Activated CD4-positive, alpha-beta T cell treated with anti-CD3 and anti-CD28 coated beads for 36 hours (primary cell): ENCODE measurements around the gene PPP1R14B. TPM values are rescaled to one million over a fixed set of nuclear protein-coding genes. Genes with fewer than 3 reads are reported as not detected.

Experiments
- ATAC-seq: fragments of 200-7000 bp; cut with Tn5 transposase; one replicate; pipeline ENCODE4 v1.10.0; 2021; ENCODE audit warnings: mild to moderate bottlenecking, moderate library complexity
- CTCF ChIA-PET: fragments of 350-600 bp; sonication (Branson Sonifier 250); formaldehyde crosslinking; loops from one replicate; lab custom pipeline; 2021; ENCODE audit warnings: antibody characterized with exemption; lab: Charles Lee
- POLR2A ChIA-PET: fragments of 350-600 bp; sonication (Branson Sonifier 250); formaldehyde crosslinking; loops from one replicate; lab custom pipeline; 2021; ENCODE audit warnings: antibody characterized with exemption, inconsistent platforms; lab: Charles Lee
- DNase-seq: peaks from one replicate; pipeline ENCODE4 v3.0.0-alpha.2; 2020
- H3K27ac Mint-ChIP-seq: one replicate; pipeline ENCODE4 v1.8.0; 2021; ENCODE audit warnings: mixed read lengths
- H3K27me3 Mint-ChIP-seq: one replicate; pipeline ENCODE4 v1.8.0; 2021; ENCODE audit warnings: mixed read lengths
- H3K36me3 Mint-ChIP-seq: one replicate; pipeline ENCODE4 v1.8.0; 2021; ENCODE audit warnings: low read depth, mixed read lengths
- H3K4me1 Mint-ChIP-seq: one replicate; pipeline ENCODE4 v1.8.0; 2021; ENCODE audit warnings: mixed read lengths
- H3K4me3 Mint-ChIP-seq: one replicate; pipeline ENCODE4 v1.8.0; 2021; ENCODE audit warnings: mild to moderate bottlenecking, moderate library complexity, mixed read lengths
- H3K9me3 Mint-ChIP-seq: one replicate; pipeline ENCODE4 v1.8.0; 2021; ENCODE audit warnings: low read depth, mixed read lengths
- intact Hi-C, 2 experiments: fragments of 100-400 bp; cut with DNase I in 1 of 2; cut with micrococcal nuclease in 1 of 2; formaldehyde crosslinking; loops; one replicate each; pipeline versions ENCODE4 v1.14.2 to v1.15.1; 2022 to 2024; cut with DNase I, micrococcal nuclease
- total RNA-seq, 2 experiments: library from RNA; stranded (reverse); gene quantifications; one replicate each; pipeline ENCODE4 v1.2.3, GENCODE V29; 2021

The PPP1R14B gene
- total RNA-seq, 2 experiments from 2014 or later, result 261 to 267 TPM

DNA sequence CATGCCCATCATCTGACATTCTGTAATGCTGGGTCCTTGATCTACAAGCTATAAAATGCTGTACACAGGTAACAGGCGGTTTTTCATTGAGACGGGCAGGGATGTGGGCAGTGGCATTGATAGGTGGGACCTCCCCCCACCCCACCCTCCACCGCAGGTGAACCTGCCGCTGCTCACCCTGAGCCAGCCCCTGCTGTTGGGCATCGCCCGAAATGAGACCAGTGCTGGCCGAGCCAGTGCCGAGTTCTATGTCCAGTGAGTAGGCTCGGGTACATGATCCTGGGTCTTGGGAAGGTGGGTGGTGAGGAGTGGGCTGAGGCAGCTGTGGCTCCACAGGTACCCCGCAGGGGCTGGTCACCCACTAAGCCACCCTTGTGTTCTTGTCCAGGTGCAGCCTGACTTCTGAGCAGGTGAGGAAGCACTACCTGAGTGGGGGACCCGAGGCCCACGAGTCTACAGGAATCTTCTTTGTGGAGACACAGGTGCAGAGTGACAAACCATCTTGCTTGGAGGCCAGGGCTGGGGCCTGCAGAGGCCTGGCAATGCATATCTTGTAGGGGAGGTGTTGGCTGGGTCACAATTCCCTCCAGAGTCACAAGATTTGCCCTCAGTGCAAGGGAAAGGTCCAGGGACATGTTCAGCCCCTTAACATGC, 17.5 kb downstream of the PPP1R14B start:
- no peaks in the 10 kb centered on the region for H3K9me3 Mint-ChIP-seq
- peak overlapping the region; percentile 76 for H3K4me3 Mint-ChIP-seq
- no peaks in the 10 kb centered on the region for H3K27me3 Mint-ChIP-seq
- ChIA-PET CTCF (interaction anchor here (0.7 to 1.2 kb wide), 2 partner anchors 23 to 853 kb away, joined by 3 read pairs; no protein-coding TSS in a partner anchor), POLR2A (no interaction called here)
- intact Hi-C loops, result no loop called here
- peaks cover 5% of the 10 kb centered on the region for H3K36me3 Mint-ChIP-seq
- DNase-seq, result no peak
- H3K27ac Mint-ChIP-seq, result peak overlapping the region; percentile 60
- ATAC-seq, result no peak
- H3K4me1 Mint-ChIP-seq, result peaks cover 35% of the 10 kb centered on the region

DNA sequence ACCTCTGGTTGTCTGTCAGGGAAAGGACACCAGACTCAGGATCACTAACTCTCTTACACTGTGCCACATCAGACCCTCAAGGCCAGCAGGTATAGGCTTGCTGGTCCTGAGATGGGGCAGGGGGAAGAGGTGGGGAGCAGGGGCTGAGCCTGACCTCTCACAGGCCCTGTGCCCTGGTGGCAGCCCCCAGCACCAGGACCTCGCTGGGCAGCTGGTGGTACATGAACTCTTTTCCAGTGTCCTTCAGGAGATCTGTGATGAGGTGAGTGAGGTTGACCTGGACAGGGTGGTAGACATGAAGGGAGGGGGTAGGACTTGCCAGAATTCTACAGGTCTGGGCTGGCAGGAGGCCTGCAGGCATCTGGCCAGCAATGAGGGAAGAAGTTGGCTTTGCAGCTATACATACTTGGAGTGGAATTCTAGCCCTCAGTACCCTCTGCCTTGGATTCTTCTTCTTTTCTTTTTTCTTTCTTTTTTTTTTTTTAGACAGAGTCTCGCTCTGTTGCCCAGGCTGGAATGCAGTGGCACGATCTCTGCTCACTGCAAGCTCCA, 19.3 kb downstream of the PPP1R14B start:
- no peaks in the 10 kb centered on the region for H3K9me3 Mint-ChIP-seq
- ChIA-PET POLR2A (interaction anchor here (1.1 kb wide), 2 partner anchors 42 to 76 kb away, joined by 3 read pairs; no protein-coding TSS in a partner anchor), CTCF (interaction anchor here (0.9 to 2.5 kb wide), 2 partner anchors 22 to 74 kb away, joined by 6 to 30 read pairs; partner anchors contain the start of gene FERMT3)
- no peak for ATAC-seq
- DNase-seq, result no peak
- H3K27ac Mint-ChIP-seq, result peak overlapping the region; percentile 82
- peaks cover 10% of the 10 kb centered on the region for H3K36me3 Mint-ChIP-seq
- peak overlapping the region; percentile 87 for H3K4me3 Mint-ChIP-seq
- H3K27me3 Mint-ChIP-seq, result no peaks in the 10 kb centered on the region
- intact Hi-C loops, result loop anchor here (2.0 kb wide), 3 partner anchors 13 to 61 kb away; partner anchors contain the start of genes FKBP2 (in 1 of the 2), MACROD1 (in 1 of the 2) and STIP1 (in 1 of the 2)
- peaks cover 37% of the 10 kb centered on the region for H3K4me1 Mint-ChIP-seq

GRCh38 chr11:64226507-64227051, 20.2 kb downstream of the PPP1R14B start:
- H3K4me3 Mint-ChIP-seq, result peak overlapping the region; percentile 87
- H3K36me3 Mint-ChIP-seq, result peaks cover 10% of the 10 kb centered on the region
- H3K9me3 Mint-ChIP-seq, result no peaks in the 10 kb centered on the region
- no peaks in the 10 kb centered on the region for H3K27me3 Mint-ChIP-seq
- H3K27ac Mint-ChIP-seq, result peak overlapping the region; percentile 82
- intact Hi-C loops, result loop anchor here (1.0 to 2.0 kb wide), 11 partner anchors 14 to 92 kb away; partner anchors contain the start of genes FKBP2 (in 2 of the 2), STIP1 (in 2 of the 2), ESRRA (in 1 of the 2) and GPR137 (in 1 of the 2)
- POLR2A ChIA-PET, result interaction anchor here (0.6 to 4.4 kb wide), 7 partner anchors 15 to 785 kb away, joined by 3 to 28 read pairs (median 5); partner anchors contain the start of genes FERMT3, FKBP2 and PRDX5
- DNase-seq, result peak; percentile 81
- peak; percentile 43 for ATAC-seq
- peaks cover 36% of the 10 kb centered on the region for H3K4me1 Mint-ChIP-seq
- CTCF ChIA-PET, result interaction anchor here (0.6 to 2.5 kb wide), 11 partner anchors 9 to 90 kb away, joined by 3 to 30 read pairs (median 4); partner anchors contain the start of gene FERMT3

DNA sequence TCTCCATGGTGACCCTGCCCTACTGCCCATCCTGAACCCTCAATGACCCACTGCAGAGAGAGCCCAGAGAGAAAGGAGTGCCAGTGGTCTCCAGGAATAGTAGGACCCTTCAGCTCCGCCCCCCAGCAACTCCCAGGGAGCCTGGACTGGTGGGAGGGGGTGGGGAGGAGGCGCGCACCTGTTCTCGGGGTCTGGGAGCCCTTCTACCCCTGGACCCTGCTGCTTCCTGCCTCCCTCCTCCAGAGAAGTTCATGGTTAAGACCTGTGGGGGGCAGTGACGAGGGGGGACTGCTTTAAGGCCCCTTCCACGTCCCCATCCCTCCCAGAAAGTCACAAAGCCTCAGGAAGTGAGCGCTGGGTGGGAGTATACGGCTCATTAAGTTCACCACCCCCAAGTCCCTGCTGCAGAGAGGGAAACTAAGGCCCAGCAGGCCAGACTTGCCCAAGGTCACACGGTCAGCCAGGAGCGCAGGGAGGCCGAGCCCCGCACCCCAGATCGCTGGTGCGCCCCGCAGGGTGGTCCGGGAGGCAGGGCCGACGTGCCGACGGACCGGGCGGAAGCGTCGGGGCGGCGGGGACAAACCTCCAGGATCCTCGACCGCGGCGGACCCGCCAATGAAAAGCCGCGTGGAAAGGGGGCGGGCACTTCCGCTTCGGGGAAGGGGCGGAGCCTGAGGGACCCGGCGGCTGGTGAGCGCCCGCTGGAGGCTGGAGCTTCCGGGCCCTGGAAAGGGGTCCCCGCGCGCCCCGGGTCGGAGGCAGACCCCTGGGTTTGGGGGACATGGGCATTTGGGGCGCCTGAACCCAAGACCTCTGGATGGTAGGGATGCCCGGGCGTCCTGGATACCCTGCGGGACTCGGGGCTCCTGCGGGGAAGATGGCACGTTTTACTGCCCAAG, 20.9 kb downstream of the PPP1R14B start, which contains the start of the genes NUDT22 and TRPT1:
Gene NUDT22 (plus strand): TSS at position 667 of the 899 bp plus-strand sequence. CDS start 379 bp downstream, outside the sequence.
Gene TRPT1 (minus strand): TSS at position 579 of the 899 bp plus-strand sequence. CDS start 326 bp downstream, at position 253.
- Mint-ChIP-seq H3K36me3 (peaks cover 15% of the 10 kb centered on the region), H3K27ac (peak within 1 kb of the TSS; percentile 85), H3K4me3 (peak within 1 kb of the TSS; percentile 87), H3K27me3 (no peaks in the 10 kb centered on the region), H3K9me3 (no peaks in the 10 kb centered on the region), H3K4me1 (peaks cover 32% of the 10 kb centered on the region)
- ATAC-seq (peak; percentile 72), DNase-seq (peak; percentile 96)
- ChIA-PET CTCF (interaction anchor here (0.6 to 2.5 kb wide), 9 partner anchors 8 to 91 kb away, joined by 3 to 30 read pairs (median 4); partner anchors contain the start of gene FERMT3), POLR2A (interaction anchor here (0.6 to 4.4 kb wide), 6 partner anchors 15 to 275 kb away, joined by 3 to 28 read pairs (median 5); partner anchors contain the start of genes FERMT3, FKBP2, PRDX5 and STIP1)
- intact Hi-C loops, result loop anchor here (1.0 to 2.0 kb wide), 11 partner anchors 15 to 92 kb away; partner anchors contain the start of genes FKBP2 (in 2 of the 2), STIP1 (in 2 of the 2), ESRRA (in 1 of the 2) and GPR137 (in 1 of the 2)

DNA sequence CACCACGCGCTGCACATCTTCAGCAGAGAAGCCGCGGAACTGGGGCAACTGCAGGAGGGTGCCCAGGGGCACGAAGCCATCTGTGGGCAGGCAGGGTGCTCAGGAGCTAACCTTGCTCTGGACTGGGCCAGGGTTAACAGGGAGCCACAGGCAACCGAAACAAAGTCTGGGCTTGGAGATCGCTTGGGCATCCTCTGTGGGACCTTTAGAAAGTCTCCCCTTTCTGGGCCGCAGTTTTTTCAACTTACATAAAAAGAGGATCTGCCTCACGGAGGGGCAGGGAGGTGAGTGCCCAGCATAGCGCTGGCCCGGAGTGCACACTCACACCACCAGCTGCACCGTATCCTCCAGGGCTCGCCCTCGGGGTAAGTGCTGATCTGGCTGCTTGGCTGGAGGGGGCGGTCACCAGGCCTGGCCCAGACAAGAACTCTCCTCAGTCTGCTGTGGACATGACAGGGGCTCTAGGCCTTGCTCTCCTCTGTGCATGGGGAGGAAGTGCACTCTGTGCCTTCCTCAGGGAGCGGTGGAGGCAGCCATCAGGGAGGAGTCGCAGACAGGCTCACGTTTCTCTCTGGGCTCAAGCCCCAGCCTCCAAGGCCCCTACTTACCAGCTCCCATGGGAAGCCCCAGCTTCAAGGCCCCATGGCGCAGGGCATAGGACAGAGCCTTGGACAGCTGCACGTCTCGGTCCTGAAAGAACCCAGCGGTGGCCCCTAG, 21.7 kb downstream of the PPP1R14B start:
- peaks cover 15% of the 10 kb centered on the region for H3K36me3 Mint-ChIP-seq
- intact Hi-C loops, result loop anchor here in 1 of 2 experiments (1.0 kb wide), 1 partner anchor 18 kb away; no protein-coding TSS in a partner anchor
- H3K4me3 Mint-ChIP-seq, result peak overlapping the region; percentile 87
- H3K9me3 Mint-ChIP-seq, result no peaks in the 10 kb centered on the region
- CTCF ChIA-PET, result interaction anchor here (1.5 kb wide), 1 partner anchor 17 kb away, joined by 4 read pairs; no protein-coding TSS in a partner anchor
- POLR2A ChIA-PET, result interaction anchor here (0.8 to 4.4 kb wide), 2 partner anchors 18 to 40 kb away, joined by 3 to 28 read pairs; partner anchors contain the start of genes FERMT3 and STIP1
- no peak for DNase-seq
- no peak for ATAC-seq
- H3K27me3 Mint-ChIP-seq, result no peaks in the 10 kb centered on the region
- peaks cover 32% of the 10 kb centered on the region for H3K4me1 Mint-ChIP-seq
- peak overlapping the region; percentile 85 for H3K27ac Mint-ChIP-seq

DNA sequence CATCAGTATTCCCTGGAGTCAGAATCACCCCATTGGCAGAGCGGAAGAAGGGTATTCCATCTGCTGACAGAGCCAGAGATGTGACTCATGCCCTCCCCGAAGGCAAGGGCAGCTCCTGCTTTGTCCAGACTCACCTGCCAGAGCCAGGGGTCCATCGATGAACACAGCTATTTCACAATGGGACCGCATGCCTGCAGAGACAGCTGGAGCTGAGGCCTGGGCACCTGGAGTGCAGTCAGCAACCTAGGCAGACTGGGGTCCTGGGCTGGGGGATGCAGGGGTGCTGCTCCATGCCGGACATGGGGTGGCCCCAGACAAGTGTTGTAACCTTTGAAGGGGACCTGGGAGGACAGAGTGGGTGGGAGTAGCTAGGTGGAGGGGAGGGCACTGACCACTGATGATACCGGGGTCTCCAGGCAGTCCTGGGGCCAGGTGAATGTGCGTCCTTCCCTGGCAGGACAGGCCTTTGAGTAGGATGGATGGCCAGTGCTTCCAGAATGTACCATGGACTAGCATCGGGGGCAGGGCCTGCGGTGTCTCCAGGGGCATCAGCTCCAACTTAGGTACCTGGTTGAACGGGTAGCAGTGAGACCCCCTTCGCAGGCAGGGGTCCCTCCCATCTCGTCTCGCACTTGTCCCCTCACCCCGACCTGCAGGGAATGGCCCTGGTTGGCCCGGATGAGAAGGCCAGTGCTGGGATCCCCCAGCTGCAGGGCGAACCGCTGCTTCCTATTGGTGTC, 22.4 kb downstream of the PPP1R14B start:
- intact Hi-C loops, result no loop called here
- H3K4me1 Mint-ChIP-seq, result peaks cover 25% of the 10 kb centered on the region
- ChIA-PET CTCF (interaction anchor here (0.5 to 1.5 kb wide), 8 partner anchors 8 to 600 kb away, joined by 3 to 6 read pairs (median 4); partner anchors contain the start of genes FERMT3, FKBP2, PRDX5 and TRMT112), POLR2A (interaction anchor here (4.4 kb wide), 1 partner anchor 18 kb away, joined by 28 read pairs; the partner anchor contains the start of gene FERMT3)
- ATAC-seq (no peak), DNase-seq (no peak)
- H3K27me3 Mint-ChIP-seq, result no peaks in the 10 kb centered on the region
- H3K9me3 Mint-ChIP-seq, result no peaks in the 10 kb centered on the region
- peaks cover 14% of the 10 kb centered on the region for H3K36me3 Mint-ChIP-seq
- peak overlapping the region; percentile 87 for H3K4me3 Mint-ChIP-seq
- no peak overlapping the region for H3K27ac Mint-ChIP-seq

DNA sequence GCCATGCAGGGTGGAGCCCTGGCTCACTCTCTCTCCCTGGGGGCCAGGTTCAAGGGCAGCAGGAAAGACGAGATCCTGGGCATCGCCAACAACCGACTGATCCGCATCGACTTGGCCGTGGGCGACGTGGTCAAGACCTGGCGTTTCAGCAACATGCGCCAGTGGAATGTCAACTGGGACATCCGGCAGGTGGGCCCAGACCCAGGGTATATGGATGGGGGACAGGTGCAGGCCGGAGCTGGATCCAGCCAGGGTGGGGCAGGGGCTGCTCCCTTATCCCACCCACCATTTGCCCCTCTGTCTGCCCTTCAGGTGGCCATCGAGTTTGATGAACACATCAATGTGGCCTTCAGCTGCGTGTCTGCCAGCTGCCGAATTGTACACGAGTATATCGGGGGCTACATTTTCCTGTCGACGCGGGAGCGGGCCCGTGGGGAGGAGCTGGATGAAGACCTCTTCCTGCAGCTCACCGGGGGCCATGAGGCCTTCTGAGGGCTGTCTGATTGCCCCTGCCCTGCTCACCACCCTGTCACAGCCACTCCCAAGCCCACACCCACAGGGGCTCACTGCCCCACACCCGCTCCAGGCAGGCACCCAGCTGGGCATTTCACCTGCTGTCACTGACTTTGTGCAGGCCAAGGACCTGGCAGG, 23.6 kb downstream of the PPP1R14B start:
- Mint-ChIP-seq H3K9me3 (no peaks in the 10 kb centered on the region), H3K27me3 (no peaks in the 10 kb centered on the region), H3K4me1 (peaks cover 16% of the 10 kb centered on the region), H3K4me3 (no peak overlapping the region), H3K36me3 (peaks cover 18% of the 10 kb centered on the region), H3K27ac (no peak overlapping the region)
- CTCF ChIA-PET, result interaction anchor here (0.6 to 1.5 kb wide), 9 partner anchors 8 to 602 kb away, joined by 3 to 6 read pairs (median 4); partner anchors contain the start of genes FERMT3, PRDX5 and TRMT112
- POLR2A ChIA-PET, result interaction anchor here (0.5 to 4.4 kb wide), 2 partner anchors 11 to 17 kb away, joined by 3 to 28 read pairs; partner anchors contain the start of gene FERMT3
- no peak for ATAC-seq
- DNase-seq, result no peak
- intact Hi-C loops, result no loop called here

DNA sequence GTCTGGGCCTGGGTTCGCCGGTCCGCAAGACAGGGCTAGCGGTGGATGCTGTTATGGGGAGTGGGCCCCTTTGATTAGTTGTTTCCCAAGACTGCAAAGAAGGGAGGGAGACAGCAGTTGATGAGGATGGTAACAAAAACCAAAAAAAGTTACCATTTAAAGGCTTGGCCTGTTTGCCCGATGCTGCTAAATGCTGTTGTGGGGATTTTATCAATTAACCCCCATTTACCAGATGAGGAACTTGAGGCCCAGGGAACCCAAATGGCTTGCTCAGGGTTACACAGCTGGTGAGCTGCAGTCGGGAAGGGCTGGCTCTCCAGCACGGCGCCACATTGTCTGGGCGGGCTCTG, 24.1 kb downstream of the PPP1R14B start:
- ATAC-seq (no peak), DNase-seq (no peak)
- POLR2A ChIA-PET, result interaction anchor here (4.4 kb wide), 1 partner anchor 16 kb away, joined by 28 read pairs; the partner anchor contains the start of gene FERMT3
- CTCF ChIA-PET, result interaction anchor here (0.8 kb wide), 1 partner anchor 8 kb away, joined by 3 read pairs; no protein-coding TSS in a partner anchor
- H3K27ac Mint-ChIP-seq, result no peak overlapping the region
- H3K36me3 Mint-ChIP-seq, result peaks cover 20% of the 10 kb centered on the region
- intact Hi-C loops, result no loop called here
- H3K9me3 Mint-ChIP-seq, result no peaks in the 10 kb centered on the region
- H3K27me3 Mint-ChIP-seq, result no peaks in the 10 kb centered on the region
- peaks cover 11% of the 10 kb centered on the region for H3K4me1 Mint-ChIP-seq
- no peak overlapping the region for H3K4me3 Mint-ChIP-seq
